GM23248 (cell line): ENCODE data around the gene SNX3.

Source experiments
- EZH2 ChIP-seq: fragments of 200-600 bp; sonication (generic); IDR thresholded peaks from 2 replicates; pipeline ENCODE4 v1.6.1; 2018; ENCODE audit warnings: antibody characterized with exemption, mild to moderate bottlenecking; ENCODE audit not compliant: insufficient read depth, poor library complexity, severe bottlenecking
- EZH2phosphoT487 ChIP-seq: fragments of 200-600 bp; sonication (generic); IDR thresholded peaks from 2 replicates; pipeline ENCODE4 v1.6.1; 2018; ENCODE audit warnings: antibody characterized with exemption, moderate library complexity, mild to moderate bottlenecking, low read depth; ENCODE audit not compliant: insufficient read depth

- TF ChIP-seq EZH2, result no peak
- TF ChIP-seq EZH2phosphoT487, result no peak
These were observed 67.7 kb downstream of the SNX3 start for GRCh38 chr6:108193131-108193530.
